CD14-positive monocyte (primary cell): ENCODE measurements around the gene AMER3. TPM values are rescaled to one million over a fixed set of nuclear protein-coding genes. Genes with fewer than 3 reads are reported as not detected.

ENCODE experiments used
- DNase-seq, 3 donors: peaks; one replicate each; pipeline ENCODE4 v3.0.0-alpha.2; 2011 to 2022
- H2AFZ ChIP-seq: 2 replicates; pipeline ENCODE4 v1.6.0; 2012; ENCODE audit warnings: mild to moderate bottlenecking, low read depth, low read length, inconsistent platforms; ENCODE audit not compliant: insufficient read depth, poor library complexity, severe bottlenecking
- H3K27ac ChIP-seq, 2 donors: 1 replicate in 1 of 2; 2 replicates in 1 of 2; pipeline ENCODE4 v1.5.1; 2012 to 2013; ENCODE audit warnings: low read length in 2 of 2, control low read depth in 1 of 2, inconsistent platforms in 1 of 2, low read depth in 1 of 2, mild to moderate bottlenecking in 1 of 2
- H3K27me3 ChIP-seq, 2 donors: one replicate each; pipeline versions ENCODE4 v1.6.0 to v1.6.1; 2011 to 2013; ENCODE audit warnings: low read length in 2 of 2; ENCODE audit not compliant: control insufficient read depth in 2 of 2, insufficient read depth in 2 of 2
- H3K36me3 ChIP-seq, 2 donors: replicated peaks in 1 of 2; 1 replicate in 1 of 2; 2 replicates in 1 of 2; pipeline versions ENCODE4 v1.5.1 to v1.6.1; 2012 to 2013; ENCODE audit warnings: low read length in 2 of 2, control low read depth in 1 of 2, inconsistent platforms in 1 of 2, mild to moderate bottlenecking in 1 of 2; ENCODE audit not compliant: insufficient read depth in 2 of 2, control insufficient read depth in 1 of 2
- H3K4me1 ChIP-seq, 2 donors: 1 replicate in 1 of 2; 2 replicates in 1 of 2; pipeline versions ENCODE4 v1.5.1 to v1.6.1; 2012 to 2013; ENCODE audit warnings: low read length in 2 of 2, control low read depth in 1 of 2, inconsistent platforms in 1 of 2, mild to moderate bottlenecking in 1 of 2, moderate library complexity in 1 of 2; ENCODE audit not compliant: insufficient read depth in 2 of 2, control insufficient read depth in 1 of 2
- H3K4me2 ChIP-seq: replicated peaks from 2 replicates; pipeline ENCODE3; 2012; ENCODE audit warnings: low read length, moderate library complexity, mild to moderate bottlenecking; ENCODE audit not compliant: poor library complexity, severe bottlenecking; ENCODE audit errors: extremely low read depth
- H3K4me3 ChIP-seq, 3 experiments: fragments of 200-600 bp in 1 of 3; sonication (generic) in 1 of 3; replicated peaks in 1 of 3; 1 replicate in 2 of 3; 2 replicates in 1 of 3; pipeline ENCODE4 v1.5.1; 2011 to 2013; ENCODE audit warnings: low read length in 3 of 3, mild to moderate bottlenecking in 3 of 3, control low read depth in 2 of 3, low read depth in 2 of 3, inconsistent platforms in 1 of 3, moderate library complexity in 1 of 3
- H3K79me2 ChIP-seq: 2 replicates; pipeline ENCODE4 v1.6.0; 2012; ENCODE audit warnings: mild to moderate bottlenecking, control low read depth, inconsistent platforms, low read length, moderate library complexity; ENCODE audit not compliant: insufficient read depth
- H3K9ac ChIP-seq: 2 replicates; pipeline ENCODE4 v1.6.0; 2017; ENCODE audit warnings: low read length, mild to moderate bottlenecking; ENCODE audit not compliant: insufficient read depth, poor library complexity, severe bottlenecking
- H3K9me3 ChIP-seq, 2 donors: replicated peaks in 1 of 2; 1 replicate in 1 of 2; 2 replicates in 1 of 2; pipeline versions ENCODE4 v1.5.1 to v1.6.1; 2012 to 2013; ENCODE audit warnings: low read length in 2 of 2, control low read depth in 1 of 2; ENCODE audit not compliant: control insufficient read depth in 1 of 2, insufficient read depth in 1 of 2
- H4K20me1 ChIP-seq: 2 replicates; pipeline ENCODE4 v1.6.0; 2012; ENCODE audit warnings: mild to moderate bottlenecking, low read length, control low read depth, moderate library complexity; ENCODE audit not compliant: insufficient read depth
- H3K27ac Mint-ChIP-seq, 7 donors: one replicate each; pipeline ENCODE4 v1.8.0; 2020; ENCODE audit warnings: mild to moderate bottlenecking in 7 of 7, mixed read lengths in 7 of 7, moderate library complexity in 6 of 7, inconsistent platforms in 2 of 7
- H3K27me3 Mint-ChIP-seq, 3 donors: one replicate each; pipeline ENCODE4 v1.8.0; 2021 to 2022; ENCODE audit warnings: low read depth in 3 of 3, mild to moderate bottlenecking in 3 of 3, mixed read lengths in 3 of 3, moderate library complexity in 3 of 3, inconsistent platforms in 1 of 3
- H3K36me3 Mint-ChIP-seq, 2 donors: one replicate each; pipeline ENCODE4 v1.8.0; 2020; ENCODE audit warnings: mixed read lengths in 2 of 2, inconsistent platforms in 1 of 2, mild to moderate bottlenecking in 1 of 2
- H3K4me1 Mint-ChIP-seq: one replicate; pipeline ENCODE4 v1.8.0; 2020; ENCODE audit warnings: mild to moderate bottlenecking, mixed read lengths
- H3K4me3 Mint-ChIP-seq, 2 donors: one replicate each; pipeline ENCODE4 v1.8.0; 2020; ENCODE audit warnings: mild to moderate bottlenecking in 2 of 2, mixed read lengths in 2 of 2, moderate library complexity in 1 of 2
- H3K9me3 Mint-ChIP-seq, 7 donors: one replicate each; pipeline ENCODE4 v1.8.0; 2020 to 2022; ENCODE audit warnings: mixed read lengths in 7 of 7, mild to moderate bottlenecking in 6 of 7, moderate library complexity in 6 of 7, inconsistent platforms in 2 of 7
- CTCF ChIP-seq: fragments of 200-600 bp; IDR thresholded peaks from one replicate; pipeline ENCODE4 v1.8.0; 2022; ENCODE audit warnings: antibody characterized with exemption, mild to moderate bottlenecking
- WGBS: methylation state at CpG from one replicate; pipeline ENCODE4 v1.1.5; 2013; ENCODE audit warnings: missing lambda C conversion rate; ENCODE audit not compliant: insufficient coverage; 5-methylcytosine and 5-hydroxymethylcytosine counted together
- intact Hi-C, 2 donors: fragments of 100-400 bp; cut with micrococcal nuclease; formaldehyde crosslinking; loops; one replicate each; pipeline versions ENCODE4 v1.15.0 to v1.15.1; 2023
- polyA plus RNA-seq, 3 donors: library from polyadenylated mRNA; depleted of rRNA in 1 of 3; unstranded in 2 of 3; stranded (reverse) in 1 of 3; fragments of 300-500 nt in 2 of 3; fragments of >200 nt in 1 of 3; fragmentation: Illumina TruSeq in 2 of 3; gene quantifications; 1 replicate in 2 of 3; 2 replicates in 1 of 3; pipeline ENCODE4 v1.2.3, GENCODE V29; 2012 to 2021

AMER3 gene
- polyA plus RNA-seq, 3 donors = not detected

GRCh38 chr2:130749078-130749477 is 6.3 kb upstream of the AMER3 start:
- Histone ChIP-seq H2AFZ (no peak overlapping the region), H3K9ac (no peak overlapping the region), H4K20me1 (no peaks in the 10 kb centered on the region), H3K79me2 (no peaks in the 10 kb centered on the region), H3K4me1 (no peaks in the 10 kb centered on the region), H3K4me3 (no peak overlapping the region), H3K36me3 (no peaks in the 10 kb centered on the region), H3K4me2 (no peak overlapping the region), H3K9me3 (no peaks in the 10 kb centered on the region), H3K27ac (no peak overlapping the region), H3K27me3 (no peaks in the 10 kb centered on the region)
- no peaks in the 10 kb centered on the region for H3K4me1 Mint-ChIP-seq
- H3K4me3 Mint-ChIP-seq = no peak overlapping the region
- TF ChIP-seq CTCF = no peak
- no peak for DNase-seq
- peaks cover 0 to 7% (median 2%) of the 10 kb centered on the region in 7 donors for H3K9me3 Mint-ChIP-seq
- peak overlapping the region in 1 of 7 donors; percentile 44 for H3K27ac Mint-ChIP-seq
- intact Hi-C loops = no loop called here
- 92% methylated on average over 6 of the region's 9 CpGs for WGBS
- H3K36me3 Mint-ChIP-seq = no peaks in the 10 kb centered on the region
- H3K27me3 Mint-ChIP-seq = peaks cover 0 to 18% (median 17%) of the 10 kb centered on the region in 3 donors

GRCh38 chr2:130749641-130750040 is 5.7 kb upstream of the AMER3 start:
- Mint-ChIP-seq H3K27me3 (peaks cover 4 to 22% (median 22%) of the 10 kb centered on the region in 3 donors), H3K9me3 (peaks cover 0 to 5% (median 2%) of the 10 kb centered on the region in 7 donors), H3K27ac (no peak overlapping the region), H3K36me3 (no peaks in the 10 kb centered on the region), H3K4me3 (no peak overlapping the region), H3K4me1 (no peaks in the 10 kb centered on the region)
- no peak overlapping the region for H3K27ac ChIP-seq
- no peaks in the 10 kb centered on the region for H3K9me3 ChIP-seq
- no peak overlapping the region for H2AFZ ChIP-seq
- 88% methylated on average over 6 of the region's 6 CpGs for WGBS
- no peaks in the 10 kb centered on the region for H3K36me3 ChIP-seq
- H3K4me2 ChIP-seq = no peak overlapping the region
- intact Hi-C loops = no loop called here
- TF ChIP-seq CTCF = no peak
- no peak overlapping the region for H3K4me3 ChIP-seq
- H3K79me2 ChIP-seq = no peaks in the 10 kb centered on the region
- DNase-seq = no peak
- H3K9ac ChIP-seq = no peak overlapping the region
- H3K27me3 ChIP-seq = peaks cover 0 to 5% of the 10 kb centered on the region in 2 donors
- no peaks in the 10 kb centered on the region for H3K4me1 ChIP-seq
- no peaks in the 10 kb centered on the region for H4K20me1 ChIP-seq
